C1 segment of cervical spinal cord (tissue), 14 donors: Measurements from ENCODE around the gene PPP1R14B.

Source experiments
- DNase-seq, 14 donors: peaks; one replicate each; lab custom pipeline; 2025; lab: John Stamatoyannopoulos, UW

Gene PPP1R14B

GRCh38 chr11:64211181-64211872 is 35.4 kb downstream of the PPP1R14B start:
- no peak for DNase-seq

- peak in 1 of 14 donors; percentile 29 for DNase-seq
Measured at GRCh38 chr11:64210301-64211020, 36.3 kb downstream of the PPP1R14B start.

GRCh38 chr11:64209563-64209843 is 37.2 kb downstream of the PPP1R14B start:
- no peak for DNase-seq

DNA sequence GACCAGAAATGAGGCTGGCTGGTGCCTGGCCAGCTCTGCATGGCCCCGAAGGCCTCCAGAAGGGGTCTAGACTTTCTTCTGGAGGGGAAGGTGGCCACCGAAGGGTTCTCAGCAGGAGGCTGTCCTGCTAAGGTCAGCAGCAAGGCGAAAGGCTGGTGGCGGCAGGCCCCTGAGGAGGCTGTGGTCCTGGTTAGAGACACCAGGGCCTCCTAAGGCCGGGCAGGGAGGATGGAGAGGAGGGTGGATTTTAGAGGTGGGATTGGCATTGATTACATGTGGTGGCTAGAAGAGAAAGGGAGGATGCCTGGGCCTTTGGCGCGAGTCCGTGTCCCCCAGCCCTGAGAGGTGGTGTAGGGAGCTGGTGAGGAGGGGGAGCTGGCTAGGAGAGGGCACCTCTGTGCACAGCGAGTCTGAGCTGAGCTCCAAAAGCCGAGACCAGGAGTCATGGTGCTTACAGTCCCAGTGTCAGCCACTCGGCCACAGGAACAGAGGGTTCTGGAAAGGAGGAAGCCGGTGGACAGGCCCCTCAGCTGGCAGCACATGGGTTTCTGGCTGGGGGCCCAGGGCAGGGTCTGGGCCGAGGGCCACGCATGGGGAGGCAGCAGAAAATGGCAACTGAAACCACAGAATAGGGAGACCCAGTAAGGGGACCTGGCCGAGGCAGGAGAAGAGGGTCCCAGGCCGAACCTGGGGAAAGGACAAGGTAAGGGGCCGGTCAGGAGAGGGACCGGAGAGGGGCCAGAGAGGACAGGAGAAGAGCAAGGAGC is 37.8 kb downstream of the PPP1R14B start:
- DNase-seq = peak in 4 of 14 donors; percentile 21 to 51 (median 44)

DNA sequence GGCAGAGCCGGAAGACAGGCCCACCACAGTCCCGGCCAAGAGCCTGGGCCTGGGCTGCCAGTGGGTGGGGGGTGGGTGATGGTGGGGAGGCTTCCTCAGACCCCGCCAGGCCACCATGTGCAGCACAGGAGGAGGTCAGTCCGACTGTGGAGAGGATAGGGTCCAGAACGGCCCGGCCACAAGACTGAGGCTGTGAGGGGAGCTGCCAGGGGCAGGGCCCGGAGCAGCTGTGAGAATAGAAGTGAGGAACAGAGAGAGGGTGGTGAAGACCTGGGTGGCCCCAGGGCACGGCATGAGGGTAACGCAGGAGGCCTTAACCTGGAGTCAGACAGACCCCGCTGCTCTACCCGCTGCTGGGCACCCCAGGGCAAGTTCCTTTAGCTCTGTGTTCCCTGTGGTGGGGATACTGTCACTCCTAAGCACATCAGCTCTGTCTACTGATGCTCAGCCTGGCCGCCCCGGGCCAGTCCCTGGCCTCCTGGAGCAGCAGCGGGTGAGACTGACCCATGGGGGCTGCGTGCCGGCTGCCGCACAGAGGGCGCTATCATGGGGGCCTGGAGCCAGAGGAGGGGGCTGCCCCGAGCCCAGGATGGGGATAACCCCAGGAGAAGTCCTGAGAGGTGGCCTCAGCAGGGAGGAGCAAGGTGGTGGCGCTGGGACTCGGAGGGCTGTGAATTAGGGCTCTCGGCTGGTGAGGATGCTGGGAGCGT is 38.5 kb downstream of the PPP1R14B start:
- DNase-seq = no peak

DNA sequence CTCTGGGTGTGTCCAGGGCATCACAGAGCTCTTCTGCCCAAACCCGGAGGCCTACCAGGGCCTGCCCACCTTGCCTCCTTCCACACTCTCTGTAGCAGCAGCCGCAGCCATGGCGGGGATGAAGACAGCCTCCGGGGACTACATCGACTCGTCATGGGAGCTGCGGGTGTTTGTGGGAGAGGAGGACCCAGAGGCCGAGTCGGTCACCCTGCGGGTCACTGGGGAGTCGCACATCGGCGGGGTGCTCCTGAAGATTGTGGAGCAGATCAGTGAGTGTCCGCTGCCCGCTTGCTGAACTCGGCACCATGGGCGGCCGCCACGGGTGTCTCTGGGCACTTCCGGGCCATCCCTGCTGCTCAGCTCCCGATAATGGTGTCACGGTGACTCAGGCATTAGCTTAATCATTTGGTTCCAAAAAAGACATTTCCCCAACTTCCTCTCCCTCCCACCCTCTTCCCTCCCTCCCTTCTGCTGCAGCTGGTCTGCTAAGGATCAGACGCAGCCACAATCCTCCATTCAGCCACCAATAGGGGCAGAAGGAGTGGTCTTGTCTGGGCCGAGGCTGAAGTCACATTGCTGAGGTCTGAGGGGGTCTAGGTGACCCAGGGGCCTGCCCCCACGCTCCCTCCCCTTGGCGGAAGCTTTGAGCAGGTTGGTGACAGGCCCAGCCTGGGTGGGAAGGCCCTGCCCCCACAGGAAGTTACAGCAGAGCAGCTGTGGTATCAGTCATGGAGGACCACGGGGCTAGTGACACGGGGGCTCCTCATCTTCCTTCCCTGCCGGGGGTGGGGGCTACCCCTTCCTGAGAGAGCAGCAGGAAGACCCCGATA is 39.3 kb downstream of the PPP1R14B start:
- peak in 5 of 14 donors; percentile 30 to 52 (median 39) for DNase-seq

GRCh38 chr11:64206457-64207255 is 40.1 kb downstream of the PPP1R14B start, which contains the start of gene FERMT3:
Gene FERMT3 (plus strand): TSS chr11:64206721. CDS start chr11:64207365, 644 bp downstream.
- DNase-seq = peak in 5 of 14 donors; percentile 14 to 50 (median 35)

GRCh38 chr11:64204464-64204989 is 42.2 kb downstream of the PPP1R14B start:
- peak in 12 of 14 donors; percentile 19 to 71 (median 46) for DNase-seq

DNA sequence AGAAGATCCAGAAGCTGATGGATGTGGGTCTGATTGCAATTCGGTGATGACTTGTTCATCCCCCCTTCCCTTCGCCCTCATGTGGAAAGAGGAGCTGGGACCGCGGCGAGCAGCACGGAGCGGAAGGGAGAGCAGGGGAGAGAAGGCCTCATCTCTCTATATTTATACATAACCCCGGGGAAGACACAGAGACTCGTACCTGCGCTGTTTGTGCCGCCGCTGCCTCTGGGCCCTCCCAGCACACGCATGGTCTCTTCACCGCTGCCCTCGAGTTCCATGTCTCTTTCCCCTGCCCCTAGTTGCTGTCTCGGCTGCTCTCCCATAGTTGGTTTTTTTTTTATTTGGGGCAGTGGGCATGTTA is 42.7 kb downstream of the PPP1R14B start:
- DNase-seq = no peak

GRCh38 chr11:64203421-64204079 is 43.2 kb downstream of the PPP1R14B start:
- DNase-seq = no peak

DNA sequence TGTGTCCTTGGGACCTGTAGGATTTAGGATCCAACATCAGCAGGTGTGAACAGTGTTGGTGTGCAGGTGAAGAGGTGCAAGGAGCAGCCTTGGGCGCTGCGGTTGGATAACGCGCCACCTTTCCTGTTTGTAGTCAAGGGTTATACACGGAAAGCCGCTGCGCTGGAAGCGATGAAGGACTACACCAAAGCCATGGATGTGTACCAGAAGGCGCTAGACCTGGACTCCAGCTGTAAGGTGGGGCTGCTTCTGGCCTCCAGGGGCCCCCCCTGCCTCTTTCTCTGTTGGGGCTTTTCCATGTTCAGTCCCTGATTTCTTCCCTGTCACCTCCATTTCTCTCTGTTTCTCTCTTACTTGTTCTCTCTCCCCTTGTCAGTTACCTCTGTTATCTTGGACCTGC is 43.8 kb downstream of the PPP1R14B start:
- no peak for DNase-seq

DNA sequence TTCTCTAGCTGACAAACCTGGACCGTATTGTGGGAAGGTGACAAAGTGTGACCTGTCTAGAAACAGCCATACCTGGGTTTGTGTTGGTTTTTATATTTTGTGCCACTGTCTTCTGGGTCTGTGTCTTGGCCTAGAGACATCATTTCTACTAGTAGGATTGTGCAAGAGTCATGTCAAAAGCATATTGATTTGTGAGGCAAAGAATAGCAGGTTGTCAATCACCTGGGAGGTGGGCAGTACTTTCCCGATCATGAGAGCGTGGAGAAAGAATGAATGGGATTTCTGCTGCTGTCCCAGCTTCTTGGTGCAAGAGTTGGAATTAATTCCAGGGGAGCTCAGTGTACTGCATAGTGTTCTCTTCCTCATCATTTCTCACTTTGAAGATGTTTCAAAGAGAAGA is 45.2 kb downstream of the PPP1R14B start:
- DNase-seq = no peak

- DNase-seq = no peak
Measured at GRCh38 chr11:64198511-64198910, 48.2 kb downstream of the PPP1R14B start.

GRCh38 chr11:64196626-64197025 is 50.1 kb downstream of the PPP1R14B start:
- no peak for DNase-seq
